ENCODE data around the gene GALNT6. TPM values are rescaled to one million over a fixed set of nuclear protein-coding genes. Genes with fewer than 3 reads are reported as not detected.

Gene GALNT6
- total and polyA plus RNA-seq, 2 experiments from 2014 or later = 4.3 to 9.4 TPM

- Histone ChIP-seq H3K36me3 (ENCODE audit: low read depth) (no peaks in the 10 kb centered on the region), H3K4me3 (no peak overlapping the region), H3K9ac (no peak overlapping the region), H3K27ac (no peak overlapping the region), H3F3A (ENCODE audit: insufficient read depth) (no peaks in the 10 kb centered on the region), H2AFZ (no peak overlapping the region), H3K4me1 (ENCODE audit: insufficient read depth) (no peaks in the 10 kb centered on the region), H3K4me2 (ENCODE audit: unreplicated experiment) (no peak overlapping the region), H4K20me1 (ENCODE audit: insufficient read depth) (no peaks in the 10 kb centered on the region), H3K9me2 (ENCODE audit: insufficient read depth) (no peaks in the 10 kb centered on the region), H3K9me3 (ENCODE audit: low read depth) (no peaks in the 10 kb centered on the region), H3K27me3 (replicated peaks; ENCODE audit: insufficient read depth) (no peaks in the 10 kb centered on the region), H3K79me2 (ENCODE audit: insufficient read depth) (no peaks in the 10 kb centered on the region)
- in situ Hi-C loops (cut with MboI) = loop anchor here (5.0 kb wide), 1 partner anchor 94 kb away; no protein-coding TSS in a partner anchor
- no peak for TF ChIP-seq EZH2 (IDR thresholded peaks at IDR 0.05; ENCODE audit: insufficient read depth, poor library complexity, severe bottlenecking)
- no peak for TF ChIP-seq EZH2phosphoT487 (IDR thresholded peaks at IDR 0.05; ENCODE audit: insufficient read depth, low read depth)
- WGBS, 2 experiments (ENCODE audit: low coverage in 1 of 2, low lambda C conversion rate in 2 of 2, missing lambda C conversion rate in 2 of 2) = 61 to 68% methylated on average over 2 of the region's 2 CpGs
- DNase-seq = no peak
These were observed 41.7 kb upstream of the GALNT6 start for GRCh38 chr12:51432921-51433320.

- H3K9me2 ChIP-seq (ENCODE audit: insufficient read depth) = no peaks in the 10 kb centered on the region
- H3K9me3 ChIP-seq (ENCODE audit: low read depth) = no peaks in the 10 kb centered on the region
- 69 to 73% methylated on average over 4 of the region's 4 CpGs for WGBS, 2 experiments (ENCODE audit: low coverage in 1 of 2, low lambda C conversion rate in 2 of 2, missing lambda C conversion rate in 2 of 2)
- no peak overlapping the region for H3K4me3 ChIP-seq
- no peak overlapping the region for H3K9ac ChIP-seq
- no peaks in the 10 kb centered on the region for H3F3A ChIP-seq (ENCODE audit: insufficient read depth)
- no peak overlapping the region for H2AFZ ChIP-seq
- TF ChIP-seq EZH2phosphoT487 (IDR thresholded peaks at IDR 0.05; ENCODE audit: insufficient read depth, low read depth) = no peak
- TF ChIP-seq EZH2 (IDR thresholded peaks at IDR 0.05; ENCODE audit: insufficient read depth, poor library complexity, severe bottlenecking) = no peak
- H4K20me1 ChIP-seq (ENCODE audit: insufficient read depth) = no peaks in the 10 kb centered on the region
- H3K27me3 ChIP-seq (replicated peaks; ENCODE audit: insufficient read depth) = no peaks in the 10 kb centered on the region
- H3K79me2 ChIP-seq (ENCODE audit: insufficient read depth) = no peaks in the 10 kb centered on the region
- no peaks in the 10 kb centered on the region for H3K36me3 ChIP-seq (ENCODE audit: low read depth)
- no peak overlapping the region for H3K4me2 ChIP-seq (ENCODE audit: unreplicated experiment)
- no peak overlapping the region for H3K27ac ChIP-seq
- in situ Hi-C loops (cut with MboI) = loop anchor here (5.0 kb wide), 1 partner anchor 97 kb away; no protein-coding TSS in a partner anchor
- H3K4me1 ChIP-seq (ENCODE audit: insufficient read depth) = no peaks in the 10 kb centered on the region
- DNase-seq = no peak
These were observed 39.1 kb upstream of the GALNT6 start for GRCh38 chr12:51430196-51430895.

GRCh38 chr12:51429700-51430099, 38.5 kb upstream of the GALNT6 start:
- Histone ChIP-seq H3K4me1 (ENCODE audit: insufficient read depth) (no peaks in the 10 kb centered on the region), H3K79me2 (ENCODE audit: insufficient read depth) (no peaks in the 10 kb centered on the region), H3F3A (ENCODE audit: insufficient read depth) (no peaks in the 10 kb centered on the region), H3K9me2 (ENCODE audit: insufficient read depth) (no peaks in the 10 kb centered on the region), H3K27ac (no peak overlapping the region), H2AFZ (no peak overlapping the region), H3K9ac (no peak overlapping the region), H3K27me3 (replicated peaks; ENCODE audit: insufficient read depth) (no peaks in the 10 kb centered on the region), H3K36me3 (ENCODE audit: low read depth) (no peaks in the 10 kb centered on the region), H3K4me3 (no peak overlapping the region), H3K4me2 (ENCODE audit: unreplicated experiment) (no peak overlapping the region), H4K20me1 (ENCODE audit: insufficient read depth) (no peaks in the 10 kb centered on the region), H3K9me3 (ENCODE audit: low read depth) (no peaks in the 10 kb centered on the region)
- in situ Hi-C loops (cut with MboI) = loop anchor here (5.0 to 10.0 kb wide), 2 partner anchors 98 to 395 kb away; no protein-coding TSS in a partner anchor
- DNase-seq = no peak
- TF ChIP-seq EZH2 (IDR thresholded peaks at IDR 0.05; ENCODE audit: insufficient read depth, poor library complexity, severe bottlenecking) (no peak), EZH2phosphoT487 (IDR thresholded peaks at IDR 0.05; ENCODE audit: insufficient read depth, low read depth) (no peak)
- WGBS, 2 experiments (ENCODE audit: low coverage in 1 of 2, low lambda C conversion rate in 2 of 2, missing lambda C conversion rate in 2 of 2) = 95 to 97% methylated on average over 4 of the region's 4 CpGs

GRCh38 chr12:51428256-51428655, 37.0 kb upstream of the GALNT6 start:
- Histone ChIP-seq H3K9me3 (ENCODE audit: low read depth) (no peaks in the 10 kb centered on the region), H3K9ac (no peak overlapping the region), H2AFZ (no peak overlapping the region), H3K27me3 (replicated peaks; ENCODE audit: insufficient read depth) (no peaks in the 10 kb centered on the region), H4K20me1 (ENCODE audit: insufficient read depth) (no peaks in the 10 kb centered on the region), H3K4me2 (ENCODE audit: unreplicated experiment) (no peak overlapping the region), H3K27ac (no peak overlapping the region), H3K79me2 (ENCODE audit: insufficient read depth) (no peaks in the 10 kb centered on the region), H3K4me1 (ENCODE audit: insufficient read depth) (peaks cover 6% of the 10 kb centered on the region; the same call in 1 of the 2 replicates), H3K36me3 (ENCODE audit: low read depth) (no peaks in the 10 kb centered on the region), H3K9me2 (ENCODE audit: insufficient read depth) (no peaks in the 10 kb centered on the region), H3F3A (ENCODE audit: insufficient read depth) (peaks cover 7% of the 10 kb centered on the region), H3K4me3 (no peak overlapping the region)
- DNase-seq = no peak
- TF ChIP-seq EZH2 (IDR thresholded peaks at IDR 0.05; ENCODE audit: insufficient read depth, poor library complexity, severe bottlenecking) = no peak
- no peak for TF ChIP-seq EZH2phosphoT487 (IDR thresholded peaks at IDR 0.05; ENCODE audit: insufficient read depth, low read depth)
- WGBS, 2 experiments (ENCODE audit: low coverage in 1 of 2, low lambda C conversion rate in 2 of 2, missing lambda C conversion rate in 2 of 2) = 64 to 66% methylated on average over 4 of the region's 4 CpGs
- in situ Hi-C loops (cut with MboI) = loop anchor here (10.0 kb wide), 1 partner anchor 397 kb away; no protein-coding TSS in a partner anchor

Data from GM23248 (cell line).